HG02973 (cell line): Measurements from ENCODE around the gene SYNJ1.
A peak's percentile ranks its signal among the peaks of the same experiment; 100 is the strongest.
"Not testable (repeated sequence)": the region's sequence is repeated elsewhere in the genome, so short reads cannot be mapped to it uniquely, and the experiment has no call there.

Experiments
- ATAC-seq: cut with Tn5 transposase; IDR thresholded peaks from one replicate; pipeline ENCODE4 v1.9.1; 2021; ENCODE audit warnings: moderate library complexity; ENCODE audit not compliant: unreplicated experiment

Gene SYNJ1, protein sequence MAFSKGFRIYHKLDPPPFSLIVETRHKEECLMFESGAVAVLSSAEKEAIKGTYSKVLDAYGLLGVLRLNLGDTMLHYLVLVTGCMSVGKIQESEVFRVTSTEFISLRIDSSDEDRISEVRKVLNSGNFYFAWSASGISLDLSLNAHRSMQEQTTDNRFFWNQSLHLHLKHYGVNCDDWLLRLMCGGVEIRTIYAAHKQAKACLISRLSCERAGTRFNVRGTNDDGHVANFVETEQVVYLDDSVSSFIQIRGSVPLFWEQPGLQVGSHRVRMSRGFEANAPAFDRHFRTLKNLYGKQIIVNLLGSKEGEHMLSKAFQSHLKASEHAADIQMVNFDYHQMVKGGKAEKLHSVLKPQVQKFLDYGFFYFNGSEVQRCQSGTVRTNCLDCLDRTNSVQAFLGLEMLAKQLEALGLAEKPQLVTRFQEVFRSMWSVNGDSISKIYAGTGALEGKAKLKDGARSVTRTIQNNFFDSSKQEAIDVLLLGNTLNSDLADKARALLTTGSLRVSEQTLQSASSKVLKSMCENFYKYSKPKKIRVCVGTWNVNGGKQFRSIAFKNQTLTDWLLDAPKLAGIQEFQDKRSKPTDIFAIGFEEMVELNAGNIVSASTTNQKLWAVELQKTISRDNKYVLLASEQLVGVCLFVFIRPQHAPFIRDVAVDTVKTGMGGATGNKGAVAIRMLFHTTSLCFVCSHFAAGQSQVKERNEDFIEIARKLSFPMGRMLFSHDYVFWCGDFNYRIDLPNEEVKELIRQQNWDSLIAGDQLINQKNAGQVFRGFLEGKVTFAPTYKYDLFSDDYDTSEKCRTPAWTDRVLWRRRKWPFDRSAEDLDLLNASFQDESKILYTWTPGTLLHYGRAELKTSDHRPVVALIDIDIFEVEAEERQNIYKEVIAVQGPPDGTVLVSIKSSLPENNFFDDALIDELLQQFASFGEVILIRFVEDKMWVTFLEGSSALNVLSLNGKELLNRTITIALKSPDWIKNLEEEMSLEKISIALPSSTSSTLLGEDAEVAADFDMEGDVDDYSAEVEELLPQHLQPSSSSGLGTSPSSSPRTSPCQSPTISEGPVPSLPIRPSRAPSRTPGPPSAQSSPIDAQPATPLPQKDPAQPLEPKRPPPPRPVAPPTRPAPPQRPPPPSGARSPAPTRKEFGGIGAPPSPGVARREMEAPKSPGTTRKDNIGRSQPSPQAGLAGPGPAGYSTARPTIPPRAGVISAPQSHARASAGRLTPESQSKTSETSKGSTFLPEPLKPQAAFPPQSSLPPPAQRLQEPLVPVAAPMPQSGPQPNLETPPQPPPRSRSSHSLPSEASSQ (N-terminal part only)

DNA sequence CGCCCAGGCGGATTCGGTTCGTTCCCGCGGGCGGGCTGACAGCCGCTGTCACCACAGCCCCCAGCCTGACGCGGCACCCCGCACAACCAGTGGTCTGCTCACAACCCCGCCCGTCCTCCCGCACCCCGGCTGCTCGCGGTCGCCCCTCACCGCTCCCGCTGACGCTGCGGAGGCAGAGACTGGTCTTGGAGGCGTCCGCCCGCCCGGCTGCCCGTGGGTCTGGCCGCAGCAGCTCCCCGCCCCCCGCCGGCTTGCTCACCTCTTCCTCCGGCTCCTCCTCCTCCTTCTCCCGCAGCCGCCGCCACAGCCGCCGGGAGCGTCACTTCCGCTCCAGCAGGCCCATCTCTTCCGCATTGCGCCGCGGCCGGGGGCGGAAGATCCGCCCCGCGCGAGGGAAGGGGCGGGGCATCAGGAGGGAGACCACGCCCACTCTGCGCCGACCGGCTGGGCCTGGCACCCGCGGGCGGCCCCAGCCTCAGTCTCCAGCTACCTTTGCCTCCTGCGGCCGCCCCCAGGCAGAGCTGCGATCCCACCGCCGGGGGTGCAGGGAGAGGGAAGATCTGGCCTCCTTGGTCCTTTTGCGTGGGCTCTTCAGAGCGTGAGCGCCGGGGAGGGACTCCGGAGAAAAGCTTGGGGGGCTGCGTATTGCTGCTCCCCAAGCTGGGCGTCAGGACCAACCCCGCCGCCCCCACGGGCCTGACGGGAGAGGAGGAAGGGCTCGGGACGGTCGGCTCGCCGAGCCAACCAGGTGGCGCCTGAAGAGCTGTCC, at the start of gene SYNJ1:
TSS of gene SYNJ1 (minus strand) at position 327 of the 769 bp plus-strand sequence. CDS start 1,118 bp downstream, outside the sequence.
- peak; percentile 89 for ATAC-seq

DNA sequence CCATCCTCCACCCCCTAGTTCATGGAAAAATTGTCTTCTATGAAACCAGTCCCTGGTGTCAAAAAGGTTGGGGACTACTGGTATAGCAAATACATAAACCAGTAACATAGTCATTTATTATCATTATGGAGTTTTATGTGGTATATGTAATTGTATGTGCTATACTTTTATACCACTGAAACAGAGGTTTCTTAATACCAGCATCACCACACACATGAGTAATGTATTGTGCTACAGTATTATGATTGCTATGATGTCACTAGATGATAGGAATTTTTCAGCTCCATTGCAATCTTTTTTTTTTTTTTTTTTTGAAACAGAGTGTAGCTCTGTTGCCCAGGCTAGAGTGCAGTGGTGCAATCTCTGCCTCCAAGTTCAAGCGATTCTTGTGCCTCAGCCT, 49.5 kb upstream of the SYNJ1 start:
- no peak for ATAC-seq

- ATAC-seq, result no peak
These were observed 48.9 kb upstream of the SYNJ1 start for GRCh38 chr21:32776743-32777142.

- not testable (repeated sequence) for ATAC-seq
These were observed 45.2 kb upstream of the SYNJ1 start for GRCh38 chr21:32773048-32773344.

- no peak for ATAC-seq
These were observed 44.7 kb upstream of the SYNJ1 start for GRCh38 chr21:32772281-32773047.

DNA sequence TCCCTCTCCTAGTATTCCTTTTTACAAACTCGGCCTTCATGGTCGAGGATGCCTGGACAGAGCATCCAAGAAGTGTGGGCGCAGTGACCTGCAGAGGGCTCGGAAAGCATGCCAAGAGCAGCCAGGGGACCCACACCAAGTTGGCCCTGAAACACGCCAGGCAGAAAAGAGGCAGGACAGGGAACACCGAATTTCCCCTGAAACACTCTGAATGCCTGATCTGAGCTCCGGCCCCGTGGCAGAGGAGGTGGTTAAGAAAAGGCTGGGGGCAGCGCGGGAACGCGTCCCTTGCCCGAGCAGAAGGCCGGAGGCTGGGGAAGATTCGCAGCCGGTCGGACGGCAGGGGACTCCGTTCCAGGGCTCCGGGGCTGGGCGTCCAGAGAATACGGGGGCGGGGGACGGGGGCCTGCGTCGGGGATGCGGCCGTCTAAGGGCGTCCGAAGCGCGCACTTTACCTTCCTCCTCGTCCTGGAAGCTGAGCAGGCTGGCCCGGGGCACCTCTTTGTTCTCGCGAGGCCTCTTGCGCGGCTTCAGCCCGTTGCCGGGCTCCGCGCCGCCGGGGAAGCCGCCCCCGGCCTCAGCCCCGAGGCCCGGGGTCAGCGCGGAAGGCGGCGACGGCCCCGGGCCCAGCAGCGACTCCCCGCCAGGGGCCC, 43.2 kb upstream of the SYNJ1 start:
- ATAC-seq, result peak; percentile 33

DNA sequence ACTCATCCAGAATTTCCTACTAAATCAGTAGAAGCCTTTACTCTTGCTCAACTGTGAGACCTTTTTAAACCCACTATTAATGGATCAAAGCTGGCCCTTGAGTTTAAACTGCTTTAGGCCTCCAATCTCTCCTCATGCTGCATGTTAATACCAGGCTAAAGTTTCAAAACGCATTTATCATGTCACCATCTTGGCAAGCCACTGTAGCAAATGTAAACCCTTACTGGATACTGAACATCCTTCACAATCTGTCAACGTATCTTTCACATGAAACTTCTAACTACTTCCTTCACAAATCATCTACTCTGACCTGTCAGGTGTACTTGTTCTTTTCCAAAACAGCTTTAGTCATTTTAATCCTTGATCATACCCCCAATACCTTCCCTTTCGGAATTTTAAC, 40.7 kb upstream of the SYNJ1 start:
- ATAC-seq, result no peak

GRCh38 chr21:32765058-32765457, 37.2 kb upstream of the SYNJ1 start:
- no peak for ATAC-seq

DNA sequence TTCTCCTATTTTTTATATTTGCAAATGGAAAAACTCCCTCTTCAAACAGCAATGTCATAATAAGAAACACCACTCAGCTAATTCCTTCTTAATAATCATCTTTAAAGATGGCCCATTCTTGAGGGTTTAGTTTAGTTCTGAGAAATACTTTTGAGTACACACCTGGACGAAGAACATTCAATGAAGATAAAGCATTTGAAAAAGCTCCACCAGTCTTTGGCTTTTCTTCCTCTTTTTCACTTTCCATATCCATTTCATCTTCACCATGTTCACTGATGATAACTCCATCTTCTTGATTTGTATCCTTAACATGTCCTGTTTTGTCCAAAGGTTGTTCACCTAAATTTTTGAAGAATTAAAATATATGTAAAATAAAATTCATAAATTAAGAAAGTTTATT, 36.4 kb upstream of the SYNJ1 start:
- no peak for ATAC-seq

DNA sequence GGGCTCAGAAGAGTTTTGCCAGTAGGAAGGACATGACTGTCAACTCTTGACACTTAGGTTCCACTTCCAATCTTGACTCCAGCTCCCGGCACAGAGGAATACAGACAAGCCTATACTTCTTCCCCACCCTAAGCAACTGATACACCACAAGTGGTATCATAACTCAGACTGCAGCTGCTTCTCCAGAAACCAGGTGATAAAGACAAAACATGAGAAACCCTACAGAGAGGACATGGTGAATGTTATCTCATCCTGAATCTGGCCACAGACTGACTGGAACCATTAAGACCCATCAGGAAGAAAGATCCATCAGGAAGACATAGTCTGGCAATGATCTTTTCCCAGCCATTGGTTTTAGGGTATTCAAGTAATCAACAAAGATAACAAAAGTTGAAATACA, 30.0 kb upstream of the SYNJ1 start:
- no peak for ATAC-seq

DNA sequence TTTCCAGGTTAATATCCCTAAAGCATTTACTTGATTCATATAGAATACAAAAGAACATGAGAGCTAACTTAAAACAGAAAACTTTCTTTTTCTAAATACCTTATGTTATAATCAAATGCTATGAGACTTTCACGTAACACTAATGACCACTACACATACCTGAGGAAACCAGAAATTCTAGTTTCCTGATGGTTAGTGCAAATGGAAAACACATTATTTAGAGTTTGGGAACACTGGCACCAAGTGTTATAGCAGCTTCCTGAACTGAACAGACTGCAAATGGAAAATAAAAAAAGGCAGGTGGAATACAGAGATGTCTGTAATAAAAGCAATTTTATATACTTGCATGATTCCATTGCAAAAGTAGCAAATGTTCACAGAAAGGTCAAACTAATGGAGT, 28.3 kb upstream of the SYNJ1 start:
- ATAC-seq, result no peak

GRCh38 chr21:32753818-32754585, 26.2 kb upstream of the SYNJ1 start:
- ATAC-seq, result no peak

DNA sequence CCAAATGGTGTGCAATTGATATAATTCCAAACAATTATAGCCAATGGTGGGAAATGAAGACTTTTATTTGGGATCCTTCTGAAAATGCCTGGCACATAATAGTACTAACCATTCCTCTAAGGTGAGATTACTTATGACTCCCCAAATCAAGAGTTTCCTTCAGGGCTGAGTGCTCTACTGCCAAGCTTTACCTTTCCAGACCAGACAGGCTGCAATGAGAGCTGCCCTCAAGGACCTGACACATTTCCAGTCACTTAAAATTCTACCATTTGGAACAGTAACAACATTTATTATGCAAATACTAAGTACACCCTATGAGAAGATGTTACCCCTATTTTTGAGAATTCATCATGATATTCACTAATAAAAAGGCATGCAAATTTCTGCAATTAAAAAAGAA, 22.6 kb upstream of the SYNJ1 start:
- no peak for ATAC-seq

- no peak for ATAC-seq
These were observed 21.8 kb upstream of the SYNJ1 start for GRCh38 chr21:32749662-32750061.

GRCh38 chr21:32748529-32748928, 20.7 kb upstream of the SYNJ1 start:
- no peak for ATAC-seq

- ATAC-seq, result no peak
These were observed 19.6 kb upstream of the SYNJ1 start for GRCh38 chr21:32747396-32747795.

- ATAC-seq, result not testable (repeated sequence)
These were observed 18.9 kb upstream of the SYNJ1 start for GRCh38 chr21:32746711-32747110.

DNA sequence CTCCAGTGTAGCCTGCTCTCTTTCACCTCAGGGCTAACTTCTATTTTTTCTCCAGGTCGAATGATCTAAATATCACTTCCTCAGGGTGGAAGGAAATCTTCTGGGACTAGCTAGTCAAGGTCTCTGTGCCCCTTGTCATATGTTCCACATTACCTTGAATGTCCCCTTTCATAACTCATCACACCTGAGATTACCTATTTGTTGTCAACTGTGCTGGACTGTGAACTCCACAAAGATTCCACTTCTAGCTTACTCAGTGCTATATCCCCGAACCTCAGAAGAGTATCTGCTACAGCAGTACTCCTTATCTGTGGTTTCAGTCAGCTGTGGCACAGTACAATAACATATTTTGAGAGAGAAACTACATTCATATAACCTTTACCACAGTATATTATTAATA, 14.6 kb upstream of the SYNJ1 start:
- no peak for ATAC-seq

DNA sequence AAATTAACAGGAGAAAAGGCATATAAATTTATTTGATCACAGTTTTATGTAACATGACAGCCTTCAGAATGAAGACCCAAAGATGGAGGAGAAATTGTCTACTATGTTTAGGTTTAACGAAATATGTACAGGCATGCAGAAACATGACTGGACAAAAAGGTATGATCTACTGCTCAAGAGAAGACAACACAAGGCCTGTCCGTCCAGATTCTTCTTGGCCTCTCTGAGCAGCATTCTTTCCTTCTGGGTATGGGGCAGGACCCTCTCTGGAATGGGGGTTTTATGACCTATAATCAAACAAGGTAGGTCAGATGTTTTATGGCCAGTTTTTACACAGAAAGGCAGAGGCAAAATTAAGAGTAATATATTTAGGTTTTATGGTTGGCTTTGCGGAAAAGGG, 13.5 kb upstream of the SYNJ1 start:
- no peak for ATAC-seq
